ENCODE results near the gene ECE1. TPM values are rescaled to one million over a fixed set of nuclear protein-coding genes. Genes with fewer than 3 reads are reported as not detected.

The ECE1 gene
- total and polyA plus RNA-seq, 2 of the 4 experiments (the other 2 are of a cell fraction): 61.8 to 124 TPM

DNA sequence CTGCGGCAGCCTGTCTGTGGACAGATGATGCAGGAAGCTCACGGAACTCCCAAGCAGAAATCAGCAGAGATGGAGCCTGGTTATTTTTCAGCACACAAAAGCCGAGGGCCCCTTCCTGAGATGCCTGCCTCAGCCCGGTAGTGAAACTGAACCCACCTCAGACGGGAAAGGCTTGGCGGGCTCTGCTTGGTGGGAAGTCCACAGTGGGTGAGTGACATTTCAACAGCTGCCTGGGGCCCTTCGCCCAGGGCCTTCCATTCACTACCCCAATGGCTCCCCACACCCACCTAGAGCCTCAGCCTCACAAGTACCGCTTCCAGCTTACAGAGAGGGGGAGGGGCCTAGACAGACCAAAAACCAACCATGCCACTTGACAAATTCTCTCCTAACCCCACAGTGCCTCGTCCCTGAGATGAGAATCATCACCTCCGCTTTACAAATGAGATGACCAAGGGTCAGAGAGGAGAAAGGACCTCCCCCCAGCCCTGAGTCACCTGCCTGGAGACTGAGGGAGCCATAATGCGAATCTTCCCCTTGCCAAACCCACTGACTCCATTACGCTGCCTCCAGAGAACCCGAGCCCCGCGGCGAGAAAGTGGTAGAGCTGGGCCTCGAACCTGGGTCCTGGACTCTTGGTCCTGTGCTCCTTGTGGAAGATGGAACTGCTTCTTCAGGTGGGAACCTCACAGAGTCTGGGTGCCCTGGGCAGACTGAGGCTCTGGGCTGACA lies 3.4 kb upstream of the ECE1 start:
- Histone ChIP-seq H3K27me3 (ENCODE audit: control insufficient read depth, insufficient read depth, low read length) (no peaks in the 10 kb centered on the region), H2AFZ (replicated peaks; ENCODE audit: low read length, poor library complexity) (peak overlapping the region; percentile 59), H3K23ac (ENCODE audit: low read depth, low read length) (no peak overlapping the region), H2BK15ac (ENCODE audit: low read depth, low read length) (no peak overlapping the region), H3K36me3 (ENCODE audit: control insufficient read depth, insufficient read depth, low read length) (peaks cover 3% of the 10 kb centered on the region; the same call in 1 of the 2 replicates), H3K4me1 (ENCODE audit: control insufficient read depth, insufficient read depth, low read length) (peaks cover 29% of the 10 kb centered on the region), H2BK120ac (ENCODE audit: low read depth, low read length) (no peak overlapping the region), H3K4ac (ENCODE audit: low read depth, low read length) (no peak overlapping the region), H2AK5ac (ENCODE audit: low read depth, low read length) (peak overlapping the region; percentile 13), H3K9me1 (ENCODE audit: insufficient read depth, low read length) (peaks cover 20% of the 10 kb centered on the region), H4K20me1 (ENCODE audit: insufficient read depth, low read length) (peaks cover 28% of the 10 kb centered on the region), H3K9ac (ENCODE audit: low read depth, low read length) (no peak overlapping the region), H3K9me3 (ENCODE audit: control insufficient read depth, insufficient read depth, low read length) (no peaks in the 10 kb centered on the region), H3K79me1 (ENCODE audit: low read depth in 1 of 2, low read length in 2 of 2) (peaks cover 43 to 87% of the 10 kb centered on the region in 2 experiments), H3K27ac (ENCODE audit: insufficient read depth, low read length) (no peak overlapping the region), H3K56ac (ENCODE audit: extremely low read depth, insufficient read depth, low read length) (no peak overlapping the region), H3K18ac (ENCODE audit: low read depth, low read length) (no peak overlapping the region), H3K14ac (replicated peaks; ENCODE audit: low read depth, low read length) (no peak overlapping the region), H4K91ac (ENCODE audit: insufficient read depth, low read depth, low read length) (no peak overlapping the region), H3K4me3 (ENCODE audit: insufficient read depth, low read depth, low read length) (no peak overlapping the region), H2AK9ac (replicated peaks; ENCODE audit: low read depth, low read length, poor library complexity) (no peak overlapping the region), H2BK20ac (ENCODE audit: low read depth, low read length) (no peak overlapping the region), H2BK5ac (ENCODE audit: low read depth, low read length, poor library complexity, severe bottlenecking) (no peak overlapping the region), H3K4me2 (ENCODE audit: low read depth, low read length) (no peak overlapping the region), H4K5ac (ENCODE audit: low read depth, low read length) (no peak overlapping the region), H4K8ac (ENCODE audit: low read depth in 2 of 2, low read length in 2 of 2) (no peak overlapping the region)
- dilution Hi-C loops (cut with HindIII; ENCODE audit: low sequenced_read_pairs, unreplicated experiment): no loop called here
- ChIA-PET CTCF (interaction anchor here (1.7 kb wide), 1 partner anchor 23 kb away, joined by 4 read pairs; no protein-coding TSS in a partner anchor), POLR2A (ENCODE audit: unreplicated experiment) (no interaction called here)
- intact Hi-C loops (cut with micrococcal nuclease): no loop called here
- TF ChIP-seq RCOR1 (IDR thresholded peaks at IDR 0.05; ENCODE audit: insufficient replicate concordance, low read length) (no peak), RFX5 (IDR thresholded peaks at IDR 0.05; ENCODE audit: low read depth, low read length) (no peak), RAD21 (IDR thresholded peaks at IDR 0.05; ENCODE audit: low read length) (no peak), FOS (IDR thresholded peaks at IDR 0.05; ENCODE audit: low read depth, low read length) (no peak), SMC3 (IDR thresholded peaks at IDR 0.05; ENCODE audit: low read depth, low read length) (no peak), CHD1 (IDR thresholded peaks at IDR 0.05; ENCODE audit: low read depth, low read length) (no peak), CEBPB (IDR thresholded peaks at IDR 0.05; ENCODE audit: low read depth, low read length) (no peak)
- TF ChIP-seq, protein P1, sequence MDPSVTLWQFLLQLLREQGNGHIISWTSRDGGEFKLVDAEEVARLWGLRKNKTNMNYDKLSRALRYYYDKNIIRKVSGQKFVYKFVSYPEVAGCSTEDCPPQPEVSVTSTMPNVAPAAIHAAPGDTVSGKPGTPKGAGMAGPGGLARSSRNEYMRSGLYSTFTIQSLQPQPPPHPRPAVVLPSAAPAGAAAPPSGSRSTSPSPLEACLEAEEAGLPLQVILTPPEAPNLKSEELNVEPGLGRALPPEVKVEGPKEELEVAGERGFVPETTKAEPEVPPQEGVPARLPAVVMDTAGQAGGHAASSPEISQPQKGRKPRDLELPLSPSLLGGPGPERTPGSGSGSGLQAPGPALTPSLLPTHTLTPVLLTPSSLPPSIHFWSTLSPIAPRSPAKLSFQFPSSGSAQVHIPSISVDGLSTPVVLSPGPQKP (IDR thresholded peaks at IDR 0.05; ENCODE audit: borderline replicate concordance, low read depth, low read length): no peak
- in situ Hi-C loops (cut with MboI; ENCODE audit: low sequenced_read_pairs): no loop called here
- 83% methylated on average over 1 of the region's 17 CpGs; no CpG with 5 or more reads in 1 of the 2 experiments for WGBS, 2 experiments (ENCODE audit: extremely low coverage in 2 of 2, insufficient read length in 1 of 2)
- no TSS peak for BruUV-seq (replicated peaks)
- DNase-seq: no peak
- ATAC-seq (ENCODE audit: low read depth): no peak

Data from IMR-90 (cell line).